T-helper 17 cell (primary cell): ENCODE measurements around the gene MTHFSD. TPM values are rescaled to one million over a fixed set of nuclear protein-coding genes. Genes with fewer than 3 reads are reported as not detected.

Source experiments
- ATAC-seq: fragments of 150-1000 bp; cut with Tn5 transposase; 2 replicates; pipeline ENCODE4 v1.10.0; 2021; ENCODE audit warnings: mild to moderate bottlenecking, moderate library complexity
- DNase-seq, 3 donors: peaks; one replicate each; pipeline versions ENCODE4 v3.0.0 to v3.0.0-alpha.2; 2020 to 2021
- H3K9me3 ChIP-seq: one replicate; pipeline ENCODE4 v1.7.0; 2013; ENCODE audit warnings: low read length, mild to moderate bottlenecking; ENCODE audit not compliant: control insufficient read depth, poor library complexity, severe bottlenecking
- H3K27ac Mint-ChIP-seq: one replicate; pipeline ENCODE4 v1.8.0; 2022; ENCODE audit warnings: mild to moderate bottlenecking, moderate library complexity, mixed read lengths
- H3K27me3 Mint-ChIP-seq: one replicate; pipeline ENCODE4 v1.8.0; 2022; ENCODE audit warnings: mixed read lengths
- H3K36me3 Mint-ChIP-seq: one replicate; pipeline ENCODE4 v1.8.0; 2022; ENCODE audit warnings: low read depth, mixed read lengths
- H3K4me1 Mint-ChIP-seq: one replicate; pipeline ENCODE4 v1.8.0; 2022; ENCODE audit warnings: mild to moderate bottlenecking, mixed read lengths
- H3K4me3 Mint-ChIP-seq: one replicate; pipeline ENCODE4 v1.8.0; 2022; ENCODE audit warnings: mild to moderate bottlenecking, moderate library complexity, mixed read lengths
- total RNA-seq, 4 donors: library from RNA in 2 of 4; stranded (reverse) in 2 of 4; gene quantifications; one replicate each; pipeline ENCODE4 v1.2.3 and lab custom pipeline; 2022 to 2026

The MTHFSD gene
- total RNA-seq, 2 donors from 2014 or later = 10.8 to 13.1 TPM

GRCh38 chr16:86545481-86545880 lies 9.6 kb downstream of the MTHFSD start:
- ATAC-seq (no peak), DNase-seq (no peak)
- Mint-ChIP-seq H3K4me3 (no peak overlapping the region), H3K27ac (no peak overlapping the region), H3K4me1 (peaks cover 5% of the 10 kb centered on the region), H3K36me3 (peaks cover 5% of the 10 kb centered on the region), H3K27me3 (no peaks in the 10 kb centered on the region)
- no peaks in the 10 kb centered on the region for H3K9me3 ChIP-seq

DNA sequence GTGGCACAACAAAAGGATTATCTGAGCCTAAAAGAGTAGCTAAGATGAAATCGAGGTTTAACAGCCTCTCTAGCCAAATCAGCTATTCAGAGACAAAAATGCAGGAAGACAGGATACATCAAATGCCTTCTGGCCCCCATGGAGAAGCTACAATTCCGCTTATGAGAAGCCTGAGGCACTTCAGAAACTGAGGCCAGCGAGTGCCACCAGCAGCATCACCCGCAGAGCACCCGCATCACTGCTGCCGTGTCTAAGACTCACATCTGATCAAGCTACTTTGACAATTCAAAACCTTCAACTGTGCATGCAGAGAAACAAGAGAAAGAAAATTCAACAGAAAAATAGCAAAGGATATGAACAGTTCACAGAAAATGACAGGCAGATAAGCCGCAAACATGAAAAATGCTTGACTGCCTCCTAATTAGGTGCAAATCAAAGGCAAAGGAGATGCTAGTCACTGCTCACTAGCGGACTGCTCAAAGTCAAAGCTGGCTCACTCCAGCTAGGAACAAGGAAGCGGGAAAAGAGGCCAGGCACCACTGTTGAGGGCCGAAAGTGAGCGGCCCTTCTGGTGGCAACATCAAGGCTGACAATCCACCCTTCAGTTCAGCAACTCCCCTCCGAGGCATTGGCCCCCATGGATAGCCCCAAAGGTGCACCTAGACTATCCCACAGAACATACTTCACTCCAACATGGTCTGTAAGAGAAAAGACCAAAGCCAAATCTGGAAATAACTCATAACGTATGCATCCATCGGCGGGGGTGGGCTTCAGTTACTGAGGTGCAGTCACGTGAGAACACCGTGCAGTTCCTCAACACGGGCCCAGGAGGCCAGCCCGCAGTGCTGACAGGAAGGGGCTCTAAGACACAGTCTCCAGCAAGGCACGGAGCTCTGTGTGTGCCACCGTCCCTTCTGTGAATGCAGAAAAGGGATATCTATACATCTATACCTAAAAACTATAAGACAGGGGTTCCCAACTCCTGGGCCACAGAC lies 12.0 kb downstream of the MTHFSD start:
- H3K27me3 Mint-ChIP-seq = no peaks in the 10 kb centered on the region
- peaks cover 5% of the 10 kb centered on the region for H3K4me1 Mint-ChIP-seq
- H3K9me3 ChIP-seq = no peaks in the 10 kb centered on the region
- DNase-seq (no peak), ATAC-seq (no peak)
- H3K36me3 Mint-ChIP-seq = peaks cover 3% of the 10 kb centered on the region
- H3K4me3 Mint-ChIP-seq = no peak overlapping the region
- H3K27ac Mint-ChIP-seq = no peak overlapping the region

GRCh38 chr16:86541560-86541959 lies 13.5 kb downstream of the MTHFSD start:
- no peak overlapping the region for H3K27ac Mint-ChIP-seq
- H3K27me3 Mint-ChIP-seq = no peaks in the 10 kb centered on the region
- H3K36me3 Mint-ChIP-seq = peaks cover 3% of the 10 kb centered on the region
- no peak overlapping the region for H3K4me3 Mint-ChIP-seq
- ATAC-seq (no peak), DNase-seq (no peak)
- H3K9me3 ChIP-seq = no peaks in the 10 kb centered on the region
- peaks cover 5% of the 10 kb centered on the region for H3K4me1 Mint-ChIP-seq

DNA sequence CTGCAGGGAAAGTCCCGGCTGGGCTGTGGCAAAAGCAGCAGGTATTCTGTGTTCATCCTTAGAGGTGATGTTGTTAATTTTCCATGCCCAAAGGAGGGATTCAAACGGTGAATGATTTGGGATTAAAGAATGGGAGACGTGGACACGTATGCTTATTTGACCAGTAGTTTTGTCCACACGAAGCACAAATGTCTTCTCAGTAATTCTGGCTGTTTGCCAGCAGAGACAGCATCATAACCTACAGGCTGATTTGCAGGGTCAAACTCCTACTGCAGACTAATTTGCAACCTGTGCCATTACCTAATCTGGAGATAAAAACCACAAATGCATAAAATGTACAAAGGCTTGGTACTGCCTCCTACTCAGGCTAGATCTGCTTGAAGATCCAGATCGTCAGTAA lies 14.1 kb downstream of the MTHFSD start:
- Mint-ChIP-seq H3K27ac (no peak overlapping the region), H3K27me3 (no peaks in the 10 kb centered on the region), H3K36me3 (peaks cover 3% of the 10 kb centered on the region), H3K4me1 (peaks cover 5% of the 10 kb centered on the region), H3K4me3 (no peak overlapping the region)
- DNase-seq (no peak), ATAC-seq (no peak)
- no peaks in the 10 kb centered on the region for H3K9me3 ChIP-seq

DNA sequence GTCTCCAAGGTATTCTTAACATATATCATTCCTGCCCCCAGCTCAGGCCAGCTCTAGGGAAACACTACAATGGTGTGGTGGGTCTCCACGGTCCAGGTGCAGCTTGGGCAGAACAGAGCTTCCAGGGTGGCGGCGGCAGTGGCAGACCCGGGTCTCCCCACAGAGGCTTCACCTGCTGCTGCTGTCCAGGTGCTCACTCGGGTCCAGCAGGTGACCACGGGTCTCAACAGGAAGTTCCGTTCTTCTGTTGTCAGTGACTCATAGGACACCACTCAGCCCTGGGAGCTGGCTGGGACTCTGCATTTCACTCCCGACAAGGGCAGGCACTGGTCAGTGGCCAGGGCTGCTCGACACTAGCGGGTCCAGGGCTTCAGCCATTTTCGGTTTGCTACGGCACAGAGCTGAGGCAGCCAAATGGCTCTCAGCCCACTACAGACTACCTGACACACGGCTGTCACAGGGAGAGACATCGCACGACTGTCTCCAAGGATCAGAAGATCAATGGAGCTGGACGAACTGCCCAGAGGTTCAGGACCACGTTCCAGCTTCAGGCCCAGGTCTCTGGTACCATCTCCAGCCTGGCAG lies 16.7 kb downstream of the MTHFSD start:
- H3K27me3 Mint-ChIP-seq = no peaks in the 10 kb centered on the region
- H3K4me1 Mint-ChIP-seq = peaks cover 5% of the 10 kb centered on the region
- no peaks in the 10 kb centered on the region for H3K9me3 ChIP-seq
- H3K27ac Mint-ChIP-seq = no peak overlapping the region
- H3K4me3 Mint-ChIP-seq = no peak overlapping the region
- ATAC-seq = no peak
- DNase-seq = no peak
- no peaks in the 10 kb centered on the region for H3K36me3 Mint-ChIP-seq

DNA sequence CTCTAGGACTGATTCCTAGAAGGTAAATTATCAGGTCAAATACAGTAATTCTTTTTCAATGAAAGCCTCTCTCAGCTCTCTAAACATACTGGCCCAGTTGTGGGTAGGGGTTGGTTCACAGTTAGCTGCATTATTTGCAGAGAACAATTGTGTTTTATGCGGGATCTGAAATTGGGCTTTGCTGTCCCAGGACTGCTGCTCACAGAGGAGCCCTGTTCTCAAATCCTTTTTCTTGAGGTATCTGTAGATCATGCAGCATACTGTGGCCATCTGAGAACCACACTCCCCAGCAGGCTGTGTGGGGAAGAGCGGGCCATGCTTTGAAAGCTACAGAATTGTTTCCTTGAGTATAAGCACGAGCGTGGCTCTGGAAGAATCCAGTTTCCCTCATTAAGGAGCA lies 17.5 kb downstream of the MTHFSD start:
- Mint-ChIP-seq H3K36me3 (no peaks in the 10 kb centered on the region), H3K27me3 (no peaks in the 10 kb centered on the region), H3K4me1 (no peaks in the 10 kb centered on the region), H3K4me3 (no peak overlapping the region), H3K27ac (no peak overlapping the region)
- DNase-seq (no peak), ATAC-seq (no peak)
- no peaks in the 10 kb centered on the region for H3K9me3 ChIP-seq

- Mint-ChIP-seq H3K27me3 (no peaks in the 10 kb centered on the region), H3K36me3 (no peaks in the 10 kb centered on the region), H3K27ac (no peak overlapping the region), H3K4me1 (no peaks in the 10 kb centered on the region), H3K4me3 (no peak overlapping the region)
- ATAC-seq (no peak), DNase-seq (no peak)
- no peaks in the 10 kb centered on the region for H3K9me3 ChIP-seq
Observed at GRCh38 chr16:86536621-86537020, 18.4 kb downstream of the MTHFSD start.

DNA sequence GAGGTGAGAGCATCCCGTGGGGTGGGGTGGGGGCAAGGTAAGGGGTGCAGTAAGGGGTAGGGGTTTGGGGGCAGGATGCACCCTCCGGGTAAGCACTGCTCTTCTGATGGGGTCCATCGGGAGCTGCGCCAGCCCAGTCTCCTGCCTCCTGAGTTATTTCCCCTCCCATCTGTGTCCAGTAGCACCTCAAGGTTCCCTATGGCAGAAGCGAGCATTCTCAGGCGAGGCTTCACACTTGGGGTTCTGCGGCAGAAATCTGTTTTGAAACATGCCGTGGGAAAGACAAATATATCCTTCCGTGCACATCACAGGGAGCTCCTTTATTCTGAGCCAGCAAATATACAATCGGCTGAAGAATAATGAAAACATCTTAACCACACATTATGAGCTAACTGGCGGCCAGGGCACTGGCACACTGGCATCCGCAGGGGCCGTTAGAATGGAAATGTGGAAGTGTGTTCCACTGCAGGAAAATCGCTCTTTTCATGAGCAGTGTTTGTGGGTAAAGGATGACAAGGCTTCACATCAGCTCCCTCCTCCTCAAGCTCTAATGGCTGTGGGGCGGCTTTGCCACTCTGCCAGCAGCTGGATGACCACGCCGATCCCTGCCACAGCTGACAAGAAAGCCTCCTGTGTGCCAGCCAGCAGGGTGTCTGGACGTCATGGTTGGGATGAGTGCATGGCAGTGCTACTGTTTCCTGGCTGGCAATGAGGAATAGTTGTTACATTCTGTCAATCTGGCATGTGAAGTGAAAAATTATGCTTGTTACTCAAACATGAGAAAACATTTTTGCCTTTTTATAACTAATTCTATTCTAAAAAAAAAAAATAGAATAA lies 20.0 kb downstream of the MTHFSD start:
- H3K9me3 ChIP-seq = no peaks in the 10 kb centered on the region
- Mint-ChIP-seq H3K4me3 (no peak overlapping the region), H3K4me1 (no peaks in the 10 kb centered on the region), H3K27ac (no peak overlapping the region), H3K36me3 (no peaks in the 10 kb centered on the region), H3K27me3 (no peaks in the 10 kb centered on the region)
- DNase-seq = no peak
- no peak for ATAC-seq

GRCh38 chr16:86533767-86534351 lies 21.2 kb downstream of the MTHFSD start:
- H3K9me3 ChIP-seq = no peaks in the 10 kb centered on the region
- H3K27ac Mint-ChIP-seq = no peak overlapping the region
- DNase-seq (no peak), ATAC-seq (no peak)
- no peaks in the 10 kb centered on the region for H3K27me3 Mint-ChIP-seq
- H3K4me3 Mint-ChIP-seq = peak overlapping the region; percentile 31
- H3K4me1 Mint-ChIP-seq = no peaks in the 10 kb centered on the region
- no peaks in the 10 kb centered on the region for H3K36me3 Mint-ChIP-seq

DNA sequence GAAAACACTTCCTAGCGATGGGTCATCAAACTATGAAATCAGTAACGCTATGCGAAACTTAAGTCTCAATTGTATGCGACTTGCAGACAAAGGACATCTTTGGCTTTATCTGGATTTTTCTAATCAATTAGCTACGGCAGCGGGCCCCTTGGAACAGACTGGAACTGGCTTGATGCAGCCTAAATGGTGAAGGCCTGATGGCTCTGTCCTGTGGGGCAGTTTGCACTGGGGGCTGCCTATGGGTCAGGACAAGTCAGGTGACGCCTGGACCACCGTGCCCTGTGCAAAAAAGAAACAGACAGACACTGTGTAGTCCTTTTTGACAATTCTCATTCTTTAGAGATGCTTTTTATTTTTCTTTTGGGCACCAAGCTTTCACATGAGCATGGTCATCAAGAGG lies 22.0 kb downstream of the MTHFSD start:
- H3K4me3 Mint-ChIP-seq = no peak overlapping the region
- H3K36me3 Mint-ChIP-seq = no peaks in the 10 kb centered on the region
- DNase-seq = no peak
- no peaks in the 10 kb centered on the region for H3K4me1 Mint-ChIP-seq
- no peak overlapping the region for H3K27ac Mint-ChIP-seq
- no peaks in the 10 kb centered on the region for H3K27me3 Mint-ChIP-seq
- no peaks in the 10 kb centered on the region for H3K9me3 ChIP-seq
- no peak for ATAC-seq

- H3K9me3 ChIP-seq = no peaks in the 10 kb centered on the region
- no peak overlapping the region for H3K4me3 Mint-ChIP-seq
- DNase-seq (no peak), ATAC-seq (no peak)
- no peaks in the 10 kb centered on the region for H3K36me3 Mint-ChIP-seq
- H3K27me3 Mint-ChIP-seq = no peaks in the 10 kb centered on the region
- H3K4me1 Mint-ChIP-seq = no peaks in the 10 kb centered on the region
- H3K27ac Mint-ChIP-seq = no peak overlapping the region
Observed at GRCh38 chr16:86532526-86532815, 22.6 kb downstream of the MTHFSD start.

DNA sequence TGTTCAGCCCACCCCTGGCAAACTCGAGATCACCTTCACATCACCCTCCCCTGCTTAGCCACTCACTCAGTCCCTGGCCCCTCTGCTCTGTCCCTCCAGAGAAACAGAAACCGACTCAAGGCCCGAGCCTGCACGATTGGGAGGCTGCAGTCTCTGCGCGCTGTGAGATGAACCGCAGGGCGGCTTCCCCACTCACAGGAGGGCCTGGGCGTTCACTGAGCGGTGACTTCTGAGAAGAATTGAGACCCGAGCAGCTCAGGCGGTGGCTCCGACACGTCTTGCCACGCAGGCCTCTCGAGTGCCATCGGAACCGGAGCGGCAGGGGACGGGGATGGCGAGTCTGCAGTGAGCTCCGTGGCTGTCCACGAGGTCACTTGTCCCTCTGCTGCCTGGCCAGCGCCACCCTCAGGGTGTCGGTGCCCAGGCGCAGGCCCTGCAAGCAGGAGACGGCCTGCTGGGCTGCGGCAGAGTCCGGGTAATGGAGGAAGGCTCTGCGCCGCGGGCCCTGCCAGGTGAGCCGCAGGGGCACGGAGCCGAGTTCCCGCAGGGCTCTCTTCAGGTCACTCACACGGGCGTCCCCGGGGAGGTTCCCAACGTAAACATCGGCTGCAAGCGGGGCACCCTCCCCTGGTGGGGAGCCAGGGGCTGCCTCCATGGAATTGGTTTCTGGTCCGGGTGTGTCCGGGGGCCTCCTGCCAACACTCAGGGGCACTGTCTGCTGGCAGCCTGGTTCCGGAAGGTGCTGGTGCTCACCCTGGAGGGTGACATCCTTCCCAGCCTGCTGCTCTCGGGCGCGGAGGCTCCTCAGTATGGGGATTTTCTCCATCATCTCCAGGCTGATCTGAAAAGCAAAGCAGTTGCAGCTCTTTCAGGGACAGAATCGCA lies 23.2 kb downstream of the MTHFSD start:
- no peaks in the 10 kb centered on the region for H3K36me3 Mint-ChIP-seq
- no peak overlapping the region for H3K27ac Mint-ChIP-seq
- no peak for ATAC-seq
- no peaks in the 10 kb centered on the region for H3K27me3 Mint-ChIP-seq
- H3K4me3 Mint-ChIP-seq = no peak overlapping the region
- no peaks in the 10 kb centered on the region for H3K9me3 ChIP-seq
- H3K4me1 Mint-ChIP-seq = no peaks in the 10 kb centered on the region
- DNase-seq = no peak
